GM13977 (cell line): ENCODE results near the gene LGR4.

Experiments
- DNase-seq: peaks from one replicate; pipeline ENCODE4 v3.0.0; 2012; ENCODE audit warnings: low spot score
- in situ Hi-C: fragments of 300-500 bp; cut with MboI; formaldehyde crosslinking; loops from one replicate; pipeline ENCODE4 v1.12.0; 2022; ENCODE audit warnings: low sequenced_read_pairs, low pct_unique_long_range_greater_than_20kb, mixed read lengths, inconsistent platforms; ENCODE audit not compliant: unreplicated experiment
- TF ChIP-seq, protein P1 (sequence below): IDR thresholded peaks from 2 replicates; pipeline ENCODE4 v1.5.1; 2012; ENCODE audit warnings: mild to moderate bottlenecking, control low read depth; ENCODE audit not compliant: insufficient read depth; ENCODE audit errors: extremely low read depth, missing control alignments

The LGR4 gene

DNA sequence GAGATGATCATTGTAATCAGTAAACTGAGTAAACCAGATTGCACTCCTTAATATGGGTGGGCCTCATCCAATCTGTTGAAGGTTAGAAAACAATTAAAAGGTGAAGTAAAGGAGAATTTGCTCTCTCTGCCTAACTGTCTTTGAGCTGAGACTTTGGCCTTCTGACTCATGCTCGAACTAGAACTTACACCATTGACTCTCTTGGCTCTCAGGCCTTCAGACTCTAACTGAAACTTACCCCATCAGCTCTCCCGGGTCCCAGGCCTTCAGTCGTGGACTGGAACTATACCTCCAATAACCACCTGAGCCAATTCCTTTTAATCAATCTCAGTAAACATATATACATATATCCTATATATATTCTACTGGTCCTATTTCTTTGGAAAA, 34.0 kb downstream of the LGR4 start:
- TF ChIP-seq, protein P1, sequence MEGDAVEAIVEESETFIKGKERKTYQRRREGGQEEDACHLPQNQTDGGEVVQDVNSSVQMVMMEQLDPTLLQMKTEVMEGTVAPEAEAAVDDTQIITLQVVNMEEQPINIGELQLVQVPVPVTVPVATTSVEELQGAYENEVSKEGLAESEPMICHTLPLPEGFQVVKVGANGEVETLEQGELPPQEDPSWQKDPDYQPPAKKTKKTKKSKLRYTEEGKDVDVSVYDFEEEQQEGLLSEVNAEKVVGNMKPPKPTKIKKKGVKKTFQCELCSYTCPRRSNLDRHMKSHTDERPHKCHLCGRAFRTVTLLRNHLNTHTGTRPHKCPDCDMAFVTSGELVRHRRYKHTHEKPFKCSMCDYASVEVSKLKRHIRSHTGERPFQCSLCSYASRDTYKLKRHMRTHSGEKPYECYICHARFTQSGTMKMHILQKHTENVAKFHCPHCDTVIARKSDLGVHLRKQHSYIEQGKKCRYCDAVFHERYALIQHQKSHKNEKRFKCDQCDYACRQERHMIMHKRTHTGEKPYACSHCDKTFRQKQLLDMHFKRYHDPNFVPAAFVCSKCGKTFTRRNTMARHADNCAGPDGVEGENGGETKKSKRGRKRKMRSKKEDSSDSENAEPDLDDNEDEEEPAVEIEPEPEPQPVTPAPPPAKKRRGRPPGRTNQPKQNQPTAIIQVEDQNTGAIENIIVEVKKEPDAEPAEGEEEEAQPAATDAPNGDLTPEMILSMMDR: no peak
- no peak for DNase-seq
- in situ Hi-C loops: no loop called here

DNA sequence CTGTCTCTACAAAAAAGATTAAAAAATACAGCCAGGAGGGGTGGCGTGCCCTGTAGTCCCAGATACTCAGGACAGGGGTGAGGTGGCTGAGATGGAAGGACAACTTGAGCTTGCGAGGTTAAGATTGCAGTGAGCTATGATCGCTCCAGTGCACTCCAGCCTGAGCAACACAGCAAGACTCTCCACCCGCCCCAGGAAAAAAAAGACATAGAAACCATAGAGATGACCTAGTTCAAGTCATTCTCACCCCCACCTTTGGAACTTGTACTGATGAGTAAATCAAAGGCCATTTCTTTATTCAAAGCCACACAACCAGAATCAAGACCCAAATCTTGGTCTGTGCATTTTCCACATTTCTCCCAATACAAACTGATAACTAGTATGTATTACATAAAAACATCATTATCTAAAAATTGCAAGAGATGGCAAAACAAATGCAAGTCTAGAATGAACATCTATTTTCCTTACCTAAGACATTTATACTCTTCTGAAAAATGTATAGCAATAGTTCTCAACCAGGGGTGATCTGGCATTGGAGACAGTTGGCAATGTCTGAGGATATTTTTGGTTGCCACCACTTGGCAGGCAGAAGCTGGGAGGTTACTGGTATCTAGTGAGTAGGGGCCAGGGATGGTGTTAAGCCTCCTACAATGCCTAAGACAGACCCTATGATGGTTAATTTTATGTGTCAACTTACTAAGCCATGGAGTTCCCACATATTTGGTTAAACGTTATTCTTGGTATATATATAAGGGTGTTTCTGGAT, 34.6 kb downstream of the LGR4 start:
- in situ Hi-C loops: no loop called here
- no peak for DNase-seq
- TF ChIP-seq, protein P1: no peak

DNA sequence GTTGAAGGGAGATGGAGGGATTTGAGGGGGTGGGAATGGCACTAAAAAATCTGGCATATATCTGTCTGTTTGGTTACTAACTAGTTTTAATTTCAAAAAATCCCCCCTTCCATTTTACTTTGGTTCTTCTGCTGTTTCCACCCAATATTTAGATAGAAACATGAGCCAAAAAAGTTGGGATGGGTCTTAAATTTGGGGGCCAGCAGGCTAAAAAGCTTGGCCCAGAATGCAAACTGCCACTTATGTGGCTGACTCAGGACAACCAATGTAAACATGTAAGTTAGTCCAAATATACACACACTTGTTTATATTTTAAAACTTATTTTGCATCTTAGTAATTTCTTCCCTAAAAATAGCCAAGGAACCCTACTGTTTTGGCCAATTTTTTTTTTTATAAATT, 35.7 kb downstream of the LGR4 start:
- TF ChIP-seq, protein P1: no peak
- DNase-seq: no peak
- in situ Hi-C loops: no loop called here

DNA sequence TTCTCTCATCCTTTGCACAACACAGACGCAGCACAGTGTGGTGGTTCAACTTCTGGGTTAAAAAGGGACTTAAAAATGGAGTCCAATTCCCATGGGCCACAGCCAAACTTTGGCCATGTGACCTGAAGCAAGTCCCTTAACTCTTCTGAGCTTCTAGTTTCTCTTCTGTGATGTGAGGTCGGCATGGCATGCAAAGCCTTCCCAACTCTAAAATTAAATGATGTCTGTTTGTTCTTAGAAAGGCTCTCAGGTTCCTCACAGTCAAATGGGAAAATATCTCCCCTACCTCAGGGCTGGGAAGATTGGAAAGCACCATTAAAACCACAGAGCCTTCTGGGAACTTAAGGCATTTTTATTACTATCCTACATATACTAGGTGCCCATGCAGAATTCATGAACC, 38.8 kb downstream of the LGR4 start:
- TF ChIP-seq, protein P1: no peak
- no peak for DNase-seq
- in situ Hi-C loops: no loop called here

DNA sequence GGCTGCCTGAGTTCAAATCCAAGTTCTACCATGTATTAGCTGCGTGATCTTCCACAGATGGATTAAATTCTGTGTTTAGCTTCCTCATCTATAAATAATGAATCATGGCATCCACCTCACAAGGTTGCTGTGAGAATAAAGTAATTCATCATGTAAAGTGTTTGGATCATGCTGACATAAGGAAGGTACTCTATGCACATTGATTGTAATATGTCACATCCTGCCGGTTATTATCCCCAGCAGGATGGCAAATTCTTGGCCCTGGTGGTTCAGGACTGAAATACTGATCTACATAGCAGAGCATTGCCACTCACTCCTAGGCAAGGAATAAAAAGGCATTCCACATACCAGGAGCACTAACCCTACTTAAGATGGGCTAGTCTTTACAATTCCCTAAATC, 40.8 kb downstream of the LGR4 start:
- in situ Hi-C loops: no loop called here
- TF ChIP-seq, protein P1: no peak
- DNase-seq: no peak

DNA sequence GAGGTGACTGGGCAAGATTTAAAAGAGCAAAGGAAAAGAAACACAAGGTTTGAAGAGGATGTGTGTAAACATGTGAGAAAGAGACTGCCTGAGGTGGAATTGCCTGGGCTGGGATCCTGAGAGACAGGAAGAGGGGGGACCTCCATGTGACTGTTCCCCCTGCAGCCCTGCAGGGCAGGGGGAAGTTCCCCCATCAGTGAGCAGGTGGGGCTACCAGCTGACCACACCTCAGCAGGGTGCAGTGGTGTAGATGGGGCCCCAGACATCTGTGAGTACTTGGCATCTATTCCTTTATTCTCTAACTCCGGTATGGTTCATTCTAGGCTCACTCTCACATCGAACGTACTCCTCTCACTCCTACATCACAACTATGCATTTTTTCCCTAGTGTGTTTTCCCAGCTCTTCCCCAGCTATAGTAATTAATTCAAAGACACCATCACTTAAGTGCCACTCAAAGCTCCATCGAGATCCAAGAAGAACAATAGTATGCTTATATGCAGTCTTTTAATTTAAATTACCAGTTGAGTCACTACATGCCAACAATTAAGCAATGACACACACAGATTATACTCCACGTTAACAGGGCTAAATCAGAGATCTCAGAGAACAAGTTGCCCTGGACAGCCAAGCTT, 42.7 kb downstream of the LGR4 start:
- TF ChIP-seq, protein P1: no peak
- no peak for DNase-seq
- in situ Hi-C loops: no loop called here
